ENCODE measurements around the gene SLC16A12. TPM values are rescaled to one million over a fixed set of nuclear protein-coding genes. Genes with fewer than 3 reads are reported as not detected.

The SLC16A12 gene, protein sequence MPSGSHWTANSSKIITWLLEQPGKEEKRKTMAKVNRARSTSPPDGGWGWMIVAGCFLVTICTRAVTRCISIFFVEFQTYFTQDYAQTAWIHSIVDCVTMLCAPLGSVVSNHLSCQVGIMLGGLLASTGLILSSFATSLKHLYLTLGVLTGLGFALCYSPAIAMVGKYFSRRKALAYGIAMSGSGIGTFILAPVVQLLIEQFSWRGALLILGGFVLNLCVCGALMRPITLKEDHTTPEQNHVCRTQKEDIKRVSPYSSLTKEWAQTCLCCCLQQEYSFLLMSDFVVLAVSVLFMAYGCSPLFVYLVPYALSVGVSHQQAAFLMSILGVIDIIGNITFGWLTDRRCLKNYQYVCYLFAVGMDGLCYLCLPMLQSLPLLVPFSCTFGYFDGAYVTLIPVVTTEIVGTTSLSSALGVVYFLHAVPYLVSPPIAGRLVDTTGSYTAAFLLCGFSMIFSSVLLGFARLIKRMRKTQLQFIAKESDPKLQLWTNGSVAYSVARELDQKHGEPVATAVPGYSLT
- not detected in 2 replicates for total RNA-seq

DNA sequence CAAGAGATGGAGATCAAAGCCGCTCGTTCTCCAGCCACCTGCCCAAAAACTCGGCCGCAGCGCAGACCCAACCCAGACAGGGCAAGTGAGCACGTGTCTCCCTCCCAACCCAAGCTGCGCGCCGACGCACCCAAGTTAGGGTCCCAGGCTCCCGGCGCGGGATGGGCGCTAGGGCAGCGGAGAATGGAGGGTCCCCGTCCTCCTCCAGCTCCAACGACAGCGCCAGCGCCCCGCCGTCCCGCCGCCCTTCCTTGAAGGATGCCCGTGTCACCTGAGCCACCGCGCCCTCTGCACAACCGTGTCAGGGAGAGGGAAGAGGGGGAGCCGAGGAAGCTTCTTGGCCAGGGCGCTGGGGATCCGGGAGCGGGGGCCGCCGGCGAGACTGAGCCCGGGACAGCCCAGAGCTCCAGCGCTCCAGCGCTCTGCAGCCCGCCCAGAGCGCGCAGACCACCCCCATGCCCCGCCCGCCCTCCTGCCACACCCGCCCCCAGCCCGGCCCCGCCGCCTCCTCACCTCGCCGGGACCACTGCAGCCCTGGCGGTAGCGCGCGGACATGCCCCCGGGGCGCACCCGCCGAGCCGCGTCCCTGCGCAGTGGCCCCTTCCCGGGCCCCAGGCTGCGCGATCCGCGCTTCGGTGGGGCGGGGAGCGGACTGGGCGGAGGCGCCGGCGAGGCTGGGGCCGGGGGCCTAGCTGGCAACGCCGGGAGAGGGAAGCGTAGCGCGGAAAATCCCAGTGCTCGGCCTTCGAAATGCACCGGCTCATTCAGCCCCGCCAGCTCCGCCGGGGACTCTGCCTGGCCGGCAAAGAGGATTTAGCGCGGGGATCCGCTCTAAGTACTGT is at the start of gene SLC16A12:
Gene SLC16A12 (minus strand): TSS at position 424 of the 842 bp plus-strand sequence. CDS start 73,016 bp downstream, outside the sequence.
- no peak for DNase-seq
- peaks cover 68% of the 10 kb centered on the region for H3K27me3 Mint-ChIP-seq
- peaks cover 6% of the 10 kb centered on the region for H3K4me1 Mint-ChIP-seq
- no peak within 1 kb of the TSS for H3K27ac Mint-ChIP-seq
- intact Hi-C loops (cut with micrococcal nuclease): no loop called here
- peak within 1 kb of the TSS; percentile 15 for H3K4me3 Mint-ChIP-seq
- H3K36me3 Mint-ChIP-seq (ENCODE audit: low read depth): no peaks in the 10 kb centered on the region
- H3K9me3 Mint-ChIP-seq: no peaks in the 10 kb centered on the region

DNA sequence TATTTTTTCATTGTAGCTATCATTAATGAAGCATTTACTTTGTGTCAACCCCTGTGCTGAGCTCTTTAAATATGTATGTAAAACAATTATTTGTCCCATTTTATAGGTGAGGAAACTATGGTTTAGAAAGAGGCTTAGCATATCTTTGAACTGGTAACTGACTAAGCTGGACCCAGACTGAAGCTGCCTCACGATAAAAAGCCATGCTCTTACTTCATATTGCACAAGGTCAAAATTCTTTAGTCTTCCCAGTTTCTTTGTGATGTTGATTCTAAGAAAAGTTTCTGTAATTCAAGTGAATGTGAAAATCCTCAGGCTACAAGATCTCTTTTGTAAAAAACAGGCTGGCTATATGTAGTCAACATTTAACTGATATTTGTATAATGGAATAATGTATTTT is 46.6 kb upstream of the SLC16A12 start:
- DNase-seq: no peak
- peaks cover 2% of the 10 kb centered on the region for H3K36me3 Mint-ChIP-seq (ENCODE audit: low read depth)
- H3K27me3 Mint-ChIP-seq: no peaks in the 10 kb centered on the region
- no peak overlapping the region for H3K4me3 Mint-ChIP-seq
- no peaks in the 10 kb centered on the region for H3K9me3 Mint-ChIP-seq
- intact Hi-C loops (cut with micrococcal nuclease): no loop called here
- H3K27ac Mint-ChIP-seq: no peak overlapping the region
- H3K4me1 Mint-ChIP-seq: no peaks in the 10 kb centered on the region

DNA sequence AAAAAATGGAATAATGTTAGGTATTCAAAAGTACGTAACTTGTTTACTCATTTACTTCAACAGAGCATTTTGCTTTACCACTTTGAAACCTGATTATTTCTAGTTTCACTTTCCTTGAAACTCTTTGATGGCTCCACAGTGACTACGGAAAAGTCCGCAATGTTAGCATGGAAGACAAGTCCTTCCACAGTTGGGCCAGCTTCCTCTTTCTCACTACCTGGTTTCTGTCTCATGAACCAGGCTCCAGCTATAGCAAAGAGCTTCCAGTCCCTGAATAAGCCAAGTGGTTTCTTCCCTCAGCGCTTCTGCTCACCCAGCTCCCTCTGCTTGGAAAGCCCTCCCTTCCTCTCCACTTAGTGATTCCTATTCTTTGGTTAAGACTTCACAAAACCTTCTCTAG is 44.8 kb upstream of the SLC16A12 start:
- H3K4me3 Mint-ChIP-seq: no peak overlapping the region
- H3K9me3 Mint-ChIP-seq: no peaks in the 10 kb centered on the region
- DNase-seq: no peak
- no peaks in the 10 kb centered on the region for H3K27me3 Mint-ChIP-seq
- peaks cover 2% of the 10 kb centered on the region for H3K36me3 Mint-ChIP-seq (ENCODE audit: low read depth)
- intact Hi-C loops (cut with micrococcal nuclease): no loop called here
- H3K27ac Mint-ChIP-seq: no peak overlapping the region
- no peaks in the 10 kb centered on the region for H3K4me1 Mint-ChIP-seq

DNA sequence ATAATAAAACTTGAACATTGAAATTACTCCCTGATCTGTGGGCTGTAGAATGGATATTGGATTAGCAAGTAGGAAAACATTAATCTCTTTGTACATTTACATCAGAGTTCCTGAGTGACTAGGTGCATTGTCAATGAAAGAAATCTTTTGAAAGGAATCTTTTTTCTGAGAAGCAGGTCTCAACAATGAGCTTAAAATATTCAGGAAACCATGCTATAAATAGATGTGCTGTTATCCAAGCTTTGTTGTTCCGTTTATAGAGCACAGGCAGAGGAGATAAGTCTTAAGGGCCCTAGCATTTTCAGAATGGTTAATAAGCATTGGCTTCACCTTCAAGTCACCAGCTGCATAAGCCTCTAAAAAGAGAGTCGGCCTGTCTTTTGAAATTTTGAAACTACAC is 41.3 kb upstream of the SLC16A12 start:
- Mint-ChIP-seq H3K4me3 (no peak overlapping the region), H3K36me3 (ENCODE audit: low read depth) (no peaks in the 10 kb centered on the region), H3K9me3 (no peaks in the 10 kb centered on the region), H3K27ac (no peak overlapping the region), H3K27me3 (no peaks in the 10 kb centered on the region), H3K4me1 (no peaks in the 10 kb centered on the region)
- no peak for DNase-seq
- intact Hi-C loops (cut with micrococcal nuclease): no loop called here

DNA sequence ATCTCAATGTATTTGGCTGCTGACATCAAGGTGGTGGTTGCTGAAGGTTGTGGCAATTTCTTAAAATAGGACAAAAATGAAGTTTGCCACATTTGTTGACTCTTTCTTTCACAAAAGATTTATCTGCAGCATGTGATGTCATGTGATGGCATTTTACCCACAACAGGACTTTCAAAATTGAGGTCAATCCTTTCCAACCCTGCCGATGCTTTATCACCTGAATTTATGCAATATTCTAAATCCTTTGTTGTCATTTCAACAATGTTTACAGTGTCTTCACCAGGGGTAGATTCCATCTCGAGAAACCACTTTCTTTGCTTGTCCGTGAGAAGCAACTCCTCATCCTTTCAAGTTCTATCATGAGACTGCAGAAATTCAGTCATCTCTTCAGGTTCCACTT is 40.6 kb upstream of the SLC16A12 start:
- Mint-ChIP-seq H3K27ac (no peak overlapping the region), H3K36me3 (ENCODE audit: low read depth) (no peaks in the 10 kb centered on the region), H3K27me3 (no peaks in the 10 kb centered on the region), H3K9me3 (no peaks in the 10 kb centered on the region), H3K4me1 (no peaks in the 10 kb centered on the region), H3K4me3 (no peak overlapping the region)
- intact Hi-C loops (cut with micrococcal nuclease): no loop called here
- DNase-seq: no peak

DNA sequence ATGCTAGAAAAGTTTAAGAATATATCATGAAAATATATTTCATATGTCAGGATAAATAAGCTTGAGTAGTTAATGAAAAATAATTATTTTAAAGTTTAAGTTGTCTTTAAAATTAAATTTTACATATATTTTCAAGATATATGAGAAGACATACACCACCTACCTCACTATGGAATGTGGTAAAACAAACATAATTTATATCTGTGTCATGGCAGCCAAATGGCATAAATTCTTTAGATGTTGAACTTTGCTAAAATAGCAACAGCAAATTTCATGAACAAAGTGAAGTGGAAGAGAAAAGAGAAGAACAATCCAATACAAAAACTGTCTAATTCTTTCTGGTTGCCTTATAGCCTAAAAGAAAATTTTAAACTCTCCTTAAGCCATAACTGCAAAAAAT is 39.6 kb upstream of the SLC16A12 start:
- Mint-ChIP-seq H3K27ac (no peak overlapping the region), H3K36me3 (ENCODE audit: low read depth) (no peaks in the 10 kb centered on the region), H3K9me3 (no peaks in the 10 kb centered on the region), H3K27me3 (peaks cover 4% of the 10 kb centered on the region), H3K4me3 (no peak overlapping the region), H3K4me1 (peaks cover 3% of the 10 kb centered on the region)
- no peak for DNase-seq
- intact Hi-C loops (cut with micrococcal nuclease): no loop called here

DNA sequence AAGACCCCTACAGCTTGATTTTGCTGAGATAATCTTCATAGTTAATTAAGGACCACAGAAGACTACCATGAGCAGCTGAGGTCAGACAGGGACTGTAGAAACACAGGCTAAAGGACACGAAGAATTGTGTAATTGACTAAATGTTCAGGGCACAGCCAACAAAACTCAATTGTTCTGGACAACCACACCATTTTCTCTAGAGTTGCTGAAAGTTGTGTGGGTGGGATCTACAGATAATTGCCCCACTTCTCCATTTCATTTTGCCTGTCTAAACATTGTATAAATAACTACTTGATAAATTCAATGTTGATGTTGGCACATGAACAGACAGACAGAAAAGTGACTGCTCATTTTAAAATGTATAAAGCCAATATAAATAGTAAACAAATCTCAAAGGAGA is 39.0 kb upstream of the SLC16A12 start:
- H3K4me1 Mint-ChIP-seq: peaks cover 3% of the 10 kb centered on the region
- intact Hi-C loops (cut with micrococcal nuclease): no loop called here
- H3K9me3 Mint-ChIP-seq: no peaks in the 10 kb centered on the region
- peaks cover 4% of the 10 kb centered on the region for H3K27me3 Mint-ChIP-seq
- H3K27ac Mint-ChIP-seq: no peak overlapping the region
- no peak for DNase-seq
- no peaks in the 10 kb centered on the region for H3K36me3 Mint-ChIP-seq (ENCODE audit: low read depth)
- no peak overlapping the region for H3K4me3 Mint-ChIP-seq

DNA sequence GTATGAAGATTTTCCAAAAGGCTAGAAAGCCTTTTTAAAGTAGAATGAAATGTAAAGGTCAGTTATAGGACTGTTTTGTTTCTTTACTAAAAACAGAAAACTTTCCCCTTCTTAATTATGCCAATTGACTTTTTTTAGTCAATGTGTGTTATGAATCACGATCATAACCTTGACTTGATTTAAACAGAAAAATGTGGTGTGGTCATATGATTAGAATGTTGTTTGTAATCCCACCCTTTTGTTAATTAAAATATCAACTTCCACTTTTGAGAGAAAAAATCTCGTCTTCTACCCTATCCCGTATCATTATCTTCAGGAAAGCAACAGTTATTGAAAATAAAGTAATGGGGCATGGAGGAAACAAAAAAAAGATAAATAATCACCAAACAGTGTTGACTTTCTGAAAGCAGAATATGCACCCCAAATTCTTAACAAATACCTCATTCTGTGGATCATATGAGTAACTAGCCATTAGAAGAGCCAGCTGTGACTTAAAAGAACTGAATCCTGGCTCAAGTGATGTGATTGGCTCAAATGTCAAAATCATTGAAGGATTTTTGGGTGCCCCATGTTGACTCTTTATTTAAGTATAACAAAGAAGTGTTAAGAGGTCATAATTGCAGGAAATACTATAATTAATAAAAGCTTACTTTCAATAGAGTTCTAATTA is 32.3 kb upstream of the SLC16A12 start:
- Mint-ChIP-seq H3K36me3 (ENCODE audit: low read depth) (no peaks in the 10 kb centered on the region), H3K27me3 (peaks cover 30% of the 10 kb centered on the region), H3K27ac (no peak overlapping the region), H3K9me3 (no peaks in the 10 kb centered on the region), H3K4me1 (peaks cover 3% of the 10 kb centered on the region), H3K4me3 (no peak overlapping the region)
- intact Hi-C loops (cut with micrococcal nuclease): loop anchor here (10.0 kb wide), 1 partner anchor 273 kb away; no protein-coding TSS in a partner anchor
- DNase-seq: no peak

DNA sequence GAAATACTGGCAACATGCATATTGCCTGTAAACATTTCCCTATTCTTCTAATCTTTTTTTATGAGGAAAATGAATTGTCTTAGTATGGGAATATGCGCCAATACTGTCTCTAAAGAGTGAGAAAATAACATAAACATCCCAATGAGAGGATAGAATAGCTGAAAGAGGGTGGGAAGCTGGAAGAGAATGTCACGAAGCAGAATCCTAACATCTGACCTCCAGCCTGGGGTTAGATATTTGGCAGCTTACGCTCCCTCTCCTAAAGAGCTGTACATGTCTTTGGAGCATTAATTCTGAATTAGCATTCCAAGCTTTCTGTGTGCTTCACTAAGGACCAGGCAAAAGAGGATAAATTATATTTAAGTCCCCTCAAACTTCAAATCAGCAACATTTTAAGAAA is 31.6 kb upstream of the SLC16A12 start:
- H3K4me3 Mint-ChIP-seq: no peak overlapping the region
- no peaks in the 10 kb centered on the region for H3K9me3 Mint-ChIP-seq
- peaks cover 37% of the 10 kb centered on the region for H3K27me3 Mint-ChIP-seq
- intact Hi-C loops (cut with micrococcal nuclease): loop anchor here (10.0 kb wide), 1 partner anchor 272 kb away; no protein-coding TSS in a partner anchor
- no peak for DNase-seq
- H3K36me3 Mint-ChIP-seq (ENCODE audit: low read depth): no peaks in the 10 kb centered on the region
- H3K4me1 Mint-ChIP-seq: peaks cover 3% of the 10 kb centered on the region
- no peak overlapping the region for H3K27ac Mint-ChIP-seq

DNA sequence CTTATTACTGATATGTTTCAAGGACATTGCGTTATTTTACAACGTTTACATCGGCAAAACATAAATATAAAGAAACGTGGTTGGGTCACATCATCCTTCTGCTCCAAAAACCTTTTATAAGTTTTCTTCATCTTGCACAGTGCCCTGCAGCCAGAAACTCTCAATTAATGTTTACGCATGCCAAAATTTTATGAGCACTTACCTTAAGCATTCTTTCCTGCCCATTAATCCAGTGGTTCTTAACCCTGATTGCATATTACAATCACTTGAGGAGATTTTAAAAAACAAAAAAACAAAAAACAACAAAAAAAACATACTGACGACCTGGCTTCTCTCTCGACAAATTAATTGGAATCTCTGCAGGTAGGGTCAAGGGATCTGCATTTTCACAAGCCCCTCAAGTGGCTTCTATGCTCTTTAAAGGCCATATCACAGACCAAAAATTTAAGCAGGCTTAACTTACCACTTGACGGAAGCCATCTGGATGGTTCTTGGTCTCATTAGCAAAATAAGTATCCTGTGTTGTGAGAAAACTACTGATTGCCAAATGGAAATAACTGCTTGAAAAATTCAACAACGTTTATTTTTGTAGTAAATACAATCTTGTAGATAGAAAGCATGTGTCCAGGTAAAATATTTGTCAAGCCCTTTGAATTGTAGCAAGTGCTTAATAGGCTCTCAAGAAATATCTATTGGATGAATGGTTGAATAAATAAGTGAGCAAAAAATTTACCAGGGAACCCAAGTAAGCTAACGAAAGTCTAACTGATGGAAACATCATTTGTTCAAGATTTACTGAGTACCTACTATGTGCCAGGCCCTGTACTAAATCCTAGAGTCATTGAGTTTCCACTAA is 30.9 kb upstream of the SLC16A12 start:
- Mint-ChIP-seq H3K27ac (no peak overlapping the region), H3K4me3 (no peak overlapping the region), H3K36me3 (ENCODE audit: low read depth) (no peaks in the 10 kb centered on the region), H3K4me1 (peaks cover 3% of the 10 kb centered on the region), H3K9me3 (no peaks in the 10 kb centered on the region), H3K27me3 (peaks cover 44% of the 10 kb centered on the region)
- intact Hi-C loops (cut with micrococcal nuclease): loop anchor here (10.0 kb wide), 1 partner anchor 272 kb away; no protein-coding TSS in a partner anchor
- no peak for DNase-seq

DNA sequence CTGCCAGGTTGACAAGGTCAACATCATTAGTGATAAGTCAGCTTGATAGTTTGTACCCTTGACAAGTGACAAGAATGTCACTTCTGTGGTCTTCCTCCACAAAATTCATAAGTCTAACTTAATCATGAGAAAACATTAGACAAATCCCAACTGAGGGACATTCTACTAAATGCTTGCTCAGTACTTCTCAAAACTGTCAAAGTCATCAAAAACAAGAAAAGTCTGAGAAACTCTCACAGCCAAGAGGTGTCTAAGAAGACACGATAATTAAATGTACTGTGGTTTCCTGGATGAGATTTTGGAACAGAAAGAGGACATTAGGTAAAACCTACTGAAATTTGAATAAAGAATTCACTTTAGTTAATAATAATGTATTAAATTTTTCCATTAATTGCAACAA is 29.8 kb upstream of the SLC16A12 start:
- no peaks in the 10 kb centered on the region for H3K36me3 Mint-ChIP-seq (ENCODE audit: low read depth)
- peaks cover under 1% of the 10 kb centered on the region for H3K4me1 Mint-ChIP-seq
- H3K9me3 Mint-ChIP-seq: no peaks in the 10 kb centered on the region
- no peak overlapping the region for H3K27ac Mint-ChIP-seq
- intact Hi-C loops (cut with micrococcal nuclease): loop anchor here (2.0 to 10.0 kb wide), 2 partner anchors 270 to 348 kb away; no protein-coding TSS in a partner anchor
- peaks cover 48% of the 10 kb centered on the region for H3K27me3 Mint-ChIP-seq
- H3K4me3 Mint-ChIP-seq: no peak overlapping the region
- no peak for DNase-seq

DNA sequence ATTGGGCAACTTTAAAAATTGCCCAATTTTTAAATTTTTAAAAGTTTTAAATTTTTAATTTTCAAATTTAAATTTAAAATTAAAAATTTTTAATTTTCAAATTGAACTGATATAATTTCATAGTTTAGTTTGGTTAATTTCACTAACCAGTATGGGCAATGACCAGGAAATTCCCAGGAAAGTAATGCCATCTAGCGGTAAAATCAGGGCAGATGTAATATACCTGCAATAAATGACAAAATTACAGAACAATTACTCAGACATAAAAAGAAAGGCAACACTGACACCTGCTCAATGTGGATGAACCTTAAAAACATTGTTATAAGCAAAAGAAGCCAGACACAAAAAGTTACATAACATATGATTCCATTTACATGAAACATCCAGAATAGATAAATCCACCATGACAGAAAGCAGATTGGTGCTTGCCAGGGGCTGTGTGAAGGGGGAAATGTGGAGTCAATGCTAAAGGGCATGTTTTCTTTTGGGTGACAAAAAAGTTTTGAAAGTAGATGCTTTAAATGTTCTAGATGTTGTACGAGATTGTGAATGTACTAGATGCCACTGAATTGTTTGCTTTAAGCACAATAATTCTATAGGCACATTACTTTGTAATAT is 28.6 kb upstream of the SLC16A12 start:
- H3K36me3 Mint-ChIP-seq (ENCODE audit: low read depth): no peaks in the 10 kb centered on the region
- no peak overlapping the region for H3K4me3 Mint-ChIP-seq
- H3K27ac Mint-ChIP-seq: no peak overlapping the region
- H3K27me3 Mint-ChIP-seq: peaks cover 51% of the 10 kb centered on the region
- H3K4me1 Mint-ChIP-seq: no peaks in the 10 kb centered on the region
- intact Hi-C loops (cut with micrococcal nuclease): loop anchor here (1.0 to 10.0 kb wide), 3 partner anchors 138 to 347 kb away; no protein-coding TSS in a partner anchor
- DNase-seq: peak; percentile 76
- no peaks in the 10 kb centered on the region for H3K9me3 Mint-ChIP-seq
